GM23248 (cell line): ENCODE results near the gene CASZ1. TPM values are rescaled to one million over a fixed set of nuclear protein-coding genes. Genes with fewer than 3 reads are reported as not detected.

ENCODE experiments used
- DNase-seq: peaks from one replicate; pipeline ENCODE4 v3.0.0-alpha.2; 2015
- H2AFZ ChIP-seq: fragments of 200-600 bp; sonication (generic); 2 replicates; pipeline ENCODE4 v1.6.1; 2016; ENCODE audit warnings: antibody characterized with exemption
- H3F3A ChIP-seq: fragments of 200-600 bp; sonication (generic); 2 replicates; pipeline ENCODE4 v1.6.1; 2016; ENCODE audit warnings: mild to moderate bottlenecking, antibody characterized with exemption, mixed run types; ENCODE audit not compliant: insufficient read depth
- H3K27ac ChIP-seq: fragments of 200-600 bp; sonication (generic); 2 replicates; pipeline ENCODE4 v1.5.1; 2016; ENCODE audit warnings: mild to moderate bottlenecking
- H3K27me3 ChIP-seq: fragments of 200-600 bp; sonication (generic); replicated peaks from 2 replicates; pipeline ENCODE4 v1.6.1; 2016; ENCODE audit warnings: mild to moderate bottlenecking; ENCODE audit not compliant: insufficient read depth
- H3K36me3 ChIP-seq: fragments of 200-600 bp; sonication (generic); 2 replicates; pipeline ENCODE4 v1.6.1; 2016; ENCODE audit warnings: low read depth, mild to moderate bottlenecking
- H3K4me1 ChIP-seq: fragments of 200-600 bp; sonication (generic); 2 replicates; pipeline ENCODE4 v1.6.1; 2016; ENCODE audit warnings: mild to moderate bottlenecking; ENCODE audit not compliant: insufficient read depth
- H3K4me2 ChIP-seq: fragments of 200-600 bp; sonication (generic); one replicate; pipeline ENCODE4 v1.6.1; 2016; ENCODE audit warnings: mild to moderate bottlenecking; ENCODE audit not compliant: unreplicated experiment
- H3K4me3 ChIP-seq: fragments of 200-600 bp; sonication (generic); 2 replicates; pipeline ENCODE4 v1.5.1; 2016; ENCODE audit warnings: mild to moderate bottlenecking
- H3K79me2 ChIP-seq: fragments of 200-600 bp; sonication (generic); 2 replicates; pipeline ENCODE4 v1.6.1; 2016; ENCODE audit warnings: mild to moderate bottlenecking; ENCODE audit not compliant: insufficient read depth
- H3K9ac ChIP-seq: fragments of 200-600 bp; sonication (generic); 2 replicates; pipeline ENCODE4 v1.6.1; 2016; ENCODE audit warnings: mild to moderate bottlenecking
- H3K9me2 ChIP-seq: fragments of 200-600 bp; sonication (generic); 2 replicates; pipeline ENCODE4 v1.6.1; 2016; ENCODE audit warnings: mixed run types, mild to moderate bottlenecking, moderate library complexity; ENCODE audit not compliant: insufficient read depth
- H3K9me3 ChIP-seq: fragments of 200-600 bp; sonication (generic); one replicate; pipeline ENCODE4 v1.6.1; 2017; ENCODE audit warnings: low read depth
- H4K20me1 ChIP-seq: fragments of 200-600 bp; sonication (generic); 2 replicates; pipeline ENCODE4 v1.6.0; 2016; ENCODE audit not compliant: insufficient read depth
- EZH2 ChIP-seq: fragments of 200-600 bp; sonication (generic); IDR thresholded peaks from 2 replicates; pipeline ENCODE4 v1.6.1; 2018; ENCODE audit warnings: antibody characterized with exemption, mild to moderate bottlenecking; ENCODE audit not compliant: insufficient read depth, poor library complexity, severe bottlenecking
- EZH2phosphoT487 ChIP-seq: fragments of 200-600 bp; sonication (generic); IDR thresholded peaks from 2 replicates; pipeline ENCODE4 v1.6.1; 2018; ENCODE audit warnings: antibody characterized with exemption, moderate library complexity, mild to moderate bottlenecking, low read depth; ENCODE audit not compliant: insufficient read depth
- whole genome bisulfite sequencing, 2 experiments: methylation state at CpG; one replicate each; pipeline ENCODE4 v1.1.6; 2015 to 2017; ENCODE audit warnings: low lambda C conversion rate in 2 of 2, low coverage in 1 of 2; ENCODE audit errors: missing lambda C conversion rate in 2 of 2; 5-methylcytosine and 5-hydroxymethylcytosine counted together
- in situ Hi-C: fragments of 300-500 bp; cut with MboI; formaldehyde crosslinking; loops from 2 replicates; pipeline ENCODE4 v1.15.0; 2020
- polyA plus RNA-seq: library from polyadenylated mRNA; unstranded; fragments of >200 nt; fragmentation: Nextera tagmentation; extraction: Ambion mirVana; gene quantifications from 2 replicates; pipeline ENCODE4 v1.2.1, GENCODE V29; 2016
- total RNA-seq: library from RNA; depleted of rRNA; stranded (reverse); fragments of >200 nt; shearing (Covaris generic); gene quantifications from 2 replicates; pipeline ENCODE4 v1.2.3, GENCODE V29; 2014

CASZ1 gene
- total and polyA plus RNA-seq, 2 experiments from 2014 or later, result 0.11 to 0.54 TPM

GRCh38 chr1:10635992-10636391 is 160.5 kb downstream of the CASZ1 start:
- no peaks in the 10 kb centered on the region for H4K20me1 ChIP-seq
- no peaks in the 10 kb centered on the region for H3F3A ChIP-seq
- H3K27me3 ChIP-seq, result no peaks in the 10 kb centered on the region
- in situ Hi-C loops, result no loop called here
- no peaks in the 10 kb centered on the region for H3K9me3 ChIP-seq
- TF ChIP-seq EZH2phosphoT487, result no peak
- no peak for TF ChIP-seq EZH2
- H3K4me2 ChIP-seq, result no peak overlapping the region
- H3K9me2 ChIP-seq, result no peaks in the 10 kb centered on the region
- no peaks in the 10 kb centered on the region for H3K36me3 ChIP-seq
- DNase-seq, result no peak
- H3K79me2 ChIP-seq, result no peaks in the 10 kb centered on the region
- peaks cover 18% of the 10 kb centered on the region for H3K4me1 ChIP-seq
- 95 to 97% methylated on average over 15 to 17 of the region's 18 CpGs for WGBS, 2 experiments
- no peak overlapping the region for H2AFZ ChIP-seq
- H3K4me3 ChIP-seq, result no peak overlapping the region
- H3K9ac ChIP-seq, result 0 out of 2 replicates have a peak overlapping the region, but pooled peaks have one; percentile 16
- H3K27ac ChIP-seq, result peak overlapping the region; percentile 81; the same call in 1 of the 2 replicates

GRCh38 chr1:10635085-10635896 is 161.2 kb downstream of the CASZ1 start:
- Histone ChIP-seq H3K36me3 (no peaks in the 10 kb centered on the region), H3K27ac (peak overlapping the region; percentile 81), H2AFZ (peak overlapping the region; percentile 65), H3K79me2 (no peaks in the 10 kb centered on the region), H3K4me2 (peak overlapping the region; percentile 55), H3F3A (no peaks in the 10 kb centered on the region), H3K27me3 (no peaks in the 10 kb centered on the region), H3K4me3 (no peak overlapping the region), H3K9me2 (no peaks in the 10 kb centered on the region), H4K20me1 (no peaks in the 10 kb centered on the region), H3K9me3 (no peaks in the 10 kb centered on the region), H3K4me1 (peaks cover 18% of the 10 kb centered on the region), H3K9ac (peak overlapping the region; percentile 71)
- DNase-seq, result peak; percentile 86
- TF ChIP-seq EZH2phosphoT487 (no peak), EZH2 (no peak)
- in situ Hi-C loops, result no loop called here
- 9 to 12% methylated on average over 21 to 23 of the region's 23 CpGs for WGBS, 2 experiments

GRCh38 chr1:10634428-10635084 is 161.9 kb downstream of the CASZ1 start:
- H4K20me1 ChIP-seq, result no peaks in the 10 kb centered on the region
- peak overlapping the region; percentile 81 for H3K27ac ChIP-seq
- no peaks in the 10 kb centered on the region for H3K27me3 ChIP-seq
- TF ChIP-seq EZH2phosphoT487 (no peak), EZH2 (no peak)
- H3K9me2 ChIP-seq, result no peaks in the 10 kb centered on the region
- no peak overlapping the region for H3K4me3 ChIP-seq
- H3K4me2 ChIP-seq, result peak overlapping the region; percentile 55
- in situ Hi-C loops, result no loop called here
- DNase-seq, result peak; percentile 80
- 23 to 29% methylated on average over 22 to 23 of the region's 23 CpGs for WGBS, 2 experiments
- H3K9me3 ChIP-seq, result no peaks in the 10 kb centered on the region
- H3F3A ChIP-seq, result no peaks in the 10 kb centered on the region
- peak overlapping the region; percentile 71 for H3K9ac ChIP-seq
- no peaks in the 10 kb centered on the region for H3K79me2 ChIP-seq
- peaks cover 18% of the 10 kb centered on the region for H3K4me1 ChIP-seq
- H3K36me3 ChIP-seq, result no peaks in the 10 kb centered on the region
- H2AFZ ChIP-seq, result peak overlapping the region; percentile 65

GRCh38 chr1:10634075-10634427 is 162.4 kb downstream of the CASZ1 start:
- H3K9me2 ChIP-seq, result no peaks in the 10 kb centered on the region
- peak overlapping the region; percentile 81 for H3K27ac ChIP-seq
- in situ Hi-C loops, result no loop called here
- no peaks in the 10 kb centered on the region for H3K27me3 ChIP-seq
- H3F3A ChIP-seq, result no peaks in the 10 kb centered on the region
- peaks cover 18% of the 10 kb centered on the region for H3K4me1 ChIP-seq
- no peaks in the 10 kb centered on the region for H3K79me2 ChIP-seq
- H3K4me3 ChIP-seq, result no peak overlapping the region
- 91 to 98% methylated on average over 8 of the region's 8 CpGs for WGBS, 2 experiments
- H3K9me3 ChIP-seq, result no peaks in the 10 kb centered on the region
- TF ChIP-seq EZH2 (no peak), EZH2phosphoT487 (no peak)
- no peak for DNase-seq
- H3K9ac ChIP-seq, result no peak overlapping the region; the same call in 1 of the 2 replicates
- no peaks in the 10 kb centered on the region for H4K20me1 ChIP-seq
- no peaks in the 10 kb centered on the region for H3K36me3 ChIP-seq
- no peak overlapping the region for H3K4me2 ChIP-seq
- no peak overlapping the region for H2AFZ ChIP-seq
